ENCODE data around the gene PKHD1. TPM values are rescaled to one million over a fixed set of nuclear protein-coding genes. Genes with fewer than 3 reads are reported as not detected.
"Not testable (repeated sequence)": the region's sequence is repeated elsewhere in the genome, so short reads cannot be mapped to it uniquely, and the experiment has no call there.

The PKHD1 gene
- total RNA-seq, 1 experiment from 2014 or later = 0.11 TPM

GRCh38 chr6:51927450-51927849, 160.0 kb downstream of the PKHD1 start:
- DNase-seq (ENCODE audit: low read depth) = no peak

GRCh38 chr6:51926125-51926524, 161.3 kb downstream of the PKHD1 start:
- no peak for DNase-seq (ENCODE audit: low read depth)

GRCh38 chr6:51922479-51922878, 164.9 kb downstream of the PKHD1 start:
- not testable (repeated sequence) for DNase-seq (ENCODE audit: low read depth)

- DNase-seq (ENCODE audit: low read depth) = not testable (repeated sequence)
These were observed 169.1 kb downstream of the PKHD1 start for GRCh38 chr6:51918347-51918746.

GRCh38 chr6:51915098-51915497, 172.3 kb downstream of the PKHD1 start:
- no peak for DNase-seq (ENCODE audit: low read depth)

- DNase-seq (ENCODE audit: low read depth) = no peak
These were observed 174.1 kb downstream of the PKHD1 start for GRCh38 chr6:51913265-51913664.

GRCh38 chr6:51910851-51911250, 176.6 kb downstream of the PKHD1 start:
- DNase-seq (ENCODE audit: low read depth) = no peak

- DNase-seq (ENCODE audit: low read depth) = no peak
These were observed 179.2 kb downstream of the PKHD1 start for GRCh38 chr6:51908243-51908642.

GRCh38 chr6:51901766-51902764, 185.3 kb downstream of the PKHD1 start:
- DNase-seq (ENCODE audit: low read depth) = no peak

GRCh38 chr6:51893366-51893765, 194.0 kb downstream of the PKHD1 start:
- DNase-seq (ENCODE audit: low read depth) = no peak

GRCh38 chr6:51892750-51893149, 194.7 kb downstream of the PKHD1 start:
- no peak for DNase-seq (ENCODE audit: low read depth)

- no peak for DNase-seq (ENCODE audit: low read depth)
These were observed 195.1 kb downstream of the PKHD1 start for GRCh38 chr6:51892339-51892738.

GRCh38 chr6:51891784-51892183, 195.6 kb downstream of the PKHD1 start:
- DNase-seq (ENCODE audit: low read depth) = no peak

- DNase-seq (ENCODE audit: low read depth) = no peak
These were observed 199.6 kb downstream of the PKHD1 start for GRCh38 chr6:51887859-51888258.

- no peak for DNase-seq (ENCODE audit: low read depth)
These were observed 201.5 kb downstream of the PKHD1 start for GRCh38 chr6:51885957-51886356.

- DNase-seq (ENCODE audit: low read depth) = no peak
These were observed 218.6 kb downstream of the PKHD1 start for GRCh38 chr6:51868591-51869355.

GRCh38 chr6:51866867-51867266, 220.5 kb downstream of the PKHD1 start:
- no peak for DNase-seq (ENCODE audit: low read depth)

- DNase-seq (ENCODE audit: low read depth) = no peak
These were observed 221.4 kb downstream of the PKHD1 start for GRCh38 chr6:51865996-51866395.

- DNase-seq (ENCODE audit: low read depth) = no peak
These were observed 222.2 kb downstream of the PKHD1 start for GRCh38 chr6:51865176-51865575.

- DNase-seq (ENCODE audit: low read depth) = no peak
These were observed 230.3 kb downstream of the PKHD1 start for GRCh38 chr6:51857134-51857533.

GRCh38 chr6:51856508-51856907, 230.9 kb downstream of the PKHD1 start:
- DNase-seq (ENCODE audit: low read depth) = no peak

GRCh38 chr6:51855310-51856082, 231.9 kb downstream of the PKHD1 start:
- peak; percentile 46 for DNase-seq (ENCODE audit: low read depth)

All from LHCN-M2 (cell line).